GM23338 (cell line): ENCODE data around the gene CD4.
A peak's percentile ranks its signal among the peaks of the same experiment; 100 is the strongest.

ENCODE experiments used
- CREB1 ChIP-seq: fragments of 250-450 bp; sonication (Bioruptor Pico); IDR thresholded peaks from 2 replicates; pipeline ENCODE4 v1.5.0; 2020; ENCODE audit warnings: low read depth, mild to moderate bottlenecking, moderate library complexity
- CTCF ChIP-seq, 2 experiments: fragments of 200-600 bp in 1 of 2; sonication (generic) in 1 of 2; conservative IDR thresholded peaks; 2 replicates each; pipeline versions ENCODE4 v1.5.1 to v1.6.1; 2016 to 2017; ENCODE audit warnings: antibody characterized with exemption in 2 of 2, low read depth in 2 of 2, mild to moderate bottlenecking in 2 of 2, moderate library complexity in 1 of 2
- ETS1 ChIP-seq: IDR thresholded peaks from 2 replicates; pipeline ENCODE4 v1.6.1; 2016; ENCODE audit warnings: antibody characterized with exemption
- EZH2 ChIP-seq: fragments of 200-600 bp; sonication (generic); IDR thresholded peaks from one replicate; pipeline ENCODE4 v1.8.0; 2017; ENCODE audit warnings: antibody characterized with exemption, mild to moderate bottlenecking, low read depth; ENCODE audit not compliant: unreplicated experiment
- EZH2phosphoT487 ChIP-seq: fragments of 200-600 bp; sonication (generic); IDR thresholded peaks from one replicate; pipeline ENCODE4 v1.8.1; 2018; ENCODE audit warnings: antibody characterized with exemption; ENCODE audit not compliant: unreplicated experiment
- JUNB ChIP-seq: IDR thresholded peaks from one replicate; pipeline ENCODE4 v1.6.1; 2016; ENCODE audit warnings: antibody characterized with exemption; ENCODE audit not compliant: unreplicated experiment
- NANOG ChIP-seq: IDR thresholded peaks from 2 replicates; pipeline ENCODE4 v1.6.1; 2016; ENCODE audit warnings: antibody characterized with exemption, borderline replicate concordance
- POLR2AphosphoS5 ChIP-seq: IDR thresholded peaks from 2 replicates; pipeline ENCODE4 v1.6.1; 2016; ENCODE audit warnings: antibody characterized with exemption, low read depth
- REST ChIP-seq: IDR thresholded peaks from one replicate; pipeline ENCODE4 v1.6.1; 2018; ENCODE audit warnings: antibody characterized with exemption; ENCODE audit not compliant: unreplicated experiment
- STAT1 ChIP-seq: IDR thresholded peaks from one replicate; pipeline ENCODE4 v1.6.1; 2016; ENCODE audit warnings: antibody characterized with exemption; ENCODE audit not compliant: unreplicated experiment
- ZNF114 ChIP-seq: fragments of 250-450 bp; sonication (Bioruptor Pico); IDR thresholded peaks from 2 replicates; pipeline ENCODE4 v1.5.0; 2020; ENCODE audit warnings: mild to moderate bottlenecking, moderate library complexity
- ZNF331 ChIP-seq: fragments of 250-450 bp; sonication (Bioruptor Pico); IDR thresholded peaks from 2 replicates; pipeline ENCODE4 v1.5.0; 2020; ENCODE audit warnings: low read depth, mild to moderate bottlenecking, moderate library complexity
- ZNF462 ChIP-seq: fragments of 250-450 bp; sonication (Bioruptor Pico); IDR thresholded peaks from 2 replicates; pipeline ENCODE4 v1.5.0; 2020; ENCODE audit warnings: mild to moderate bottlenecking, moderate library complexity

GRCh38 chr12:6824901-6825381 is 35.6 kb downstream of the CD4 start:
- peak; percentile 15; the same call in 1 of the 2 replicates for TF ChIP-seq POLR2AphosphoS5
- no peak for TF ChIP-seq STAT1
- TF ChIP-seq CTCF (conservative IDR thresholded peaks at IDR 0.05; ENCODE audit: low read depth in 2 of 2), result no peak
- no peak for TF ChIP-seq ZNF462
- TF ChIP-seq REST, result no peak
- TF ChIP-seq CREB1, result no peak
- TF ChIP-seq EZH2, result no peak
- TF ChIP-seq JUNB, result no peak
- no peak for TF ChIP-seq ZNF114
- TF ChIP-seq EZH2phosphoT487, result no peak
- TF ChIP-seq ETS1, result no peak
- TF ChIP-seq NANOG, result no peak
- no peak for TF ChIP-seq ZNF331 (CRISPR knock-in tag)
